ENCODE data around the gene NTM. TPM values are rescaled to one million over a fixed set of nuclear protein-coding genes. Genes with fewer than 3 reads are reported as not detected.

NTM gene
- total RNA-seq, 1 experiment from 2014 or later: not detected

DNA sequence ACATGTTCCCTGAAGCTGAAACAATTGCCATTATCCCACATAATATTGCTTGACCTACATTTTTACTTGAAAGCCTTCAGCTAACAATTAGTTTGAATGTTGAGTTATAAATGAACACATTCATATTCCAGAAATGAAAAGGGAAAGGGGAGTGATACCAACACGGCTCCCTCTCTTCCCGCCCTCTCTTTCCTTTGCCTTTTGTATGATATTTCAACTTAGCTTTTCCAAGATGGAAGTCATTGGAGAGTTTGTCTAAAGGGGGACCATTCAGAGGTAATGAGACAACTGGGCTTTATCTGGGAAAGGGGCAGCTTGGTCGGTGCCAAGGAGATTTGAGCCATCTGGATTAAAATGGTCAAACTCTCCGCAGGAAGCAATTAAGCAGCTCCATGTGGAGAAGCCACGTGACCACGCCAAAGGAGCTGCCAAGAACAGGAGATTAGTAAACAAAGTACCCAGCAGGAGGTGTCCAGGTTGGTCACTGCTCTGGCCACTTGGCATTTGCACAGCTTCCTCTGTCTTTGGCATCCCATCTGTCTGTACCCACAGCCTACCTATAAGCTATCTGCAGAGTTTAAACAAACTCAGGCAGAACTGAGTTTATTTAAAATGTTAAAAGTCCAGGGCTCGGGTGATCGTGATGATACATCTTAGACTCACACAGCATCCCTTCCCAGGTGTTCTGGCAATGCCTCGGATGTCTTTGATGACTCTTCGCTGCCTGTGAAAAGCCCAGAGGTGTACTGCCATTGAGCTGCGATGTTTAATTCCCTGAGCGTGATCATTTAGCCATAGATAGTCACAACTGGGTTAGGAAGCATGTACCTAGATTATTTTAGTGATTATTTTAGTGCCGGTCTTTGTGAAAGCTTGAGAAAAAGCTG is 735.9 kb downstream of the NTM start:
- ChIA-PET CTCF (no interaction called here), RAD21 (ENCODE audit: low non-redundant PET in 1 of 2, low total read pairs in 2 of 2, uncharacterized antibody in 2 of 2, unreplicated experiment in 2 of 2) (no interaction called here), POLR2A (no interaction called here)
- ATAC-seq: no peak
- no peaks in the 10 kb centered on the region for H4K20me1 ChIP-seq (ENCODE audit: insufficient read depth)
- TF ChIP-seq CBX3 (IDR thresholded peaks at IDR 0.05; ENCODE audit: low read depth) (no peak), ZNF274 (IDR thresholded peaks at IDR 0.05; ENCODE audit: low read depth, low read length) (no peak), SP1 (IDR thresholded peaks at IDR 0.05; ENCODE audit: low read depth) (no peak), ELF1 (IDR thresholded peaks at IDR 0.05; ENCODE audit: borderline replicate concordance, low read depth) (no peak)
- H3K9me3 ChIP-seq (ENCODE audit: control insufficient read depth in 1 of 2, insufficient read depth in 1 of 2, low read depth in 1 of 2, low read length in 2 of 2): peaks cover 0 to 6% of the 10 kb centered on the region in 2 experiments; a peak in 2 of 4 replicates
- no peak overlapping the region for H3K4me3 ChIP-seq (replicated peaks in 1 of 2; ENCODE audit: low read depth in 1 of 2, low read length in 2 of 2)
- no peak overlapping the region for H3K27ac ChIP-seq (ENCODE audit: low read depth, low read length)
- intact Hi-C loops (cut with micrococcal nuclease): no loop called here
- DNase-seq (ENCODE audit: low read depth, low spot score): no peak
- no TSS peak for BruUV-seq (replicated peaks)
- H3K79me2 ChIP-seq (ENCODE audit: insufficient read depth, low read length): no peaks in the 10 kb centered on the region
- H2AFZ ChIP-seq (ENCODE audit: low read depth, low read length, poor library complexity, severe bottlenecking): no peak overlapping the region
- H3K4me1 ChIP-seq (ENCODE audit: control insufficient read depth in 1 of 2, insufficient read depth in 2 of 2, low read length in 2 of 2): no peaks in the 10 kb centered on the region
- no peaks in the 10 kb centered on the region for H3K27me3 ChIP-seq (ENCODE audit: insufficient read depth, low read length)
- H3K9ac ChIP-seq (ENCODE audit: low read length): no peak overlapping the region
- H3K36me3 ChIP-seq (ENCODE audit: control insufficient read depth in 1 of 2, insufficient read depth in 2 of 2, low read length in 2 of 2): no peaks in the 10 kb centered on the region
- no peaks in the 10 kb centered on the region for H3K9me2 ChIP-seq (ENCODE audit: insufficient read depth)
- no peak overlapping the region for H3K4me2 ChIP-seq (ENCODE audit: low read length)

DNA sequence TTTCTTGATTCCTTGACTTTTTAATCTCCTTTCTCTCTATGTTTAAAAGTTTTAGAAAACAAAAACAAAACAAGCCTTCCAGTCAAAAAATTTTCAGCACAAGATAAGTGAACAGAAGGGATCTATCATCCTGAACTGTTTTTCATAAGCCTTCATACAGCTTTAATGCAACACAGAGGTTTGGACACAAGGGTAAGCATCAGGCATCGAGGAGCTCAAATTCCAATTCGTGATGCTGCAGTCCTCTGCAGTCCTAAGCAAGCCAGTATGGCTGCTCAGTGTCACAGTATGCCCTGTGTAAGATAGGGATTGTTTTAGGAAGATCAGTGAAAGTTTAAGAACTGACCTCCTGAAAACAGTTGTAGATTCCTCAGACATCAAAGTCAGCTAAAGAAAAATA is 740.9 kb downstream of the NTM start:
- no peaks in the 10 kb centered on the region for H4K20me1 ChIP-seq (ENCODE audit: insufficient read depth)
- H2AFZ ChIP-seq (ENCODE audit: low read depth, low read length, poor library complexity, severe bottlenecking): no peak overlapping the region
- H3K9me3 ChIP-seq (ENCODE audit: control insufficient read depth in 1 of 2, insufficient read depth in 1 of 2, low read depth in 1 of 2, low read length in 2 of 2): peaks cover 0 to 14% of the 10 kb centered on the region in 2 experiments; a peak in 2 of 4 replicates
- no TSS peak for BruUV-seq (replicated peaks)
- no peak overlapping the region for H3K4me3 ChIP-seq (replicated peaks in 1 of 2; ENCODE audit: low read depth in 1 of 2, low read length in 2 of 2)
- POLR2A ChIA-PET: no interaction called here
- no peaks in the 10 kb centered on the region for H3K4me1 ChIP-seq (ENCODE audit: control insufficient read depth in 1 of 2, insufficient read depth in 2 of 2, low read length in 2 of 2)
- ATAC-seq (no peak), DNase-seq (ENCODE audit: low read depth, low spot score) (no peak)
- no peak overlapping the region for H3K27ac ChIP-seq (ENCODE audit: low read depth, low read length)
- CTCF ChIA-PET: no interaction called here
- intact Hi-C loops (cut with micrococcal nuclease): no loop called here
- H3K9me2 ChIP-seq (ENCODE audit: insufficient read depth): no peaks in the 10 kb centered on the region
- no peaks in the 10 kb centered on the region for H3K36me3 ChIP-seq (ENCODE audit: control insufficient read depth in 1 of 2, insufficient read depth in 2 of 2, low read length in 2 of 2)
- RAD21 ChIA-PET (ENCODE audit: low non-redundant PET in 1 of 2, low total read pairs in 2 of 2, uncharacterized antibody in 2 of 2, unreplicated experiment in 2 of 2): no interaction called here
- no peak overlapping the region for H3K9ac ChIP-seq (ENCODE audit: low read length)
- no peak overlapping the region for H3K4me2 ChIP-seq (ENCODE audit: low read length)
- H3K79me2 ChIP-seq (ENCODE audit: insufficient read depth, low read length): no peaks in the 10 kb centered on the region
- no peaks in the 10 kb centered on the region for H3K27me3 ChIP-seq (ENCODE audit: insufficient read depth, low read length)
- TF ChIP-seq TCF7L2 (IDR thresholded peaks at IDR 0.05; ENCODE audit: borderline replicate concordance, extremely low read depth, insufficient read depth, insufficient read length): no peak
- no peak for TF ChIP-seq ZBTB33 (IDR thresholded peaks at IDR 0.05; ENCODE audit: extremely low read depth, insufficient replicate concordance, low read length)
- TF ChIP-seq, protein P1, sequence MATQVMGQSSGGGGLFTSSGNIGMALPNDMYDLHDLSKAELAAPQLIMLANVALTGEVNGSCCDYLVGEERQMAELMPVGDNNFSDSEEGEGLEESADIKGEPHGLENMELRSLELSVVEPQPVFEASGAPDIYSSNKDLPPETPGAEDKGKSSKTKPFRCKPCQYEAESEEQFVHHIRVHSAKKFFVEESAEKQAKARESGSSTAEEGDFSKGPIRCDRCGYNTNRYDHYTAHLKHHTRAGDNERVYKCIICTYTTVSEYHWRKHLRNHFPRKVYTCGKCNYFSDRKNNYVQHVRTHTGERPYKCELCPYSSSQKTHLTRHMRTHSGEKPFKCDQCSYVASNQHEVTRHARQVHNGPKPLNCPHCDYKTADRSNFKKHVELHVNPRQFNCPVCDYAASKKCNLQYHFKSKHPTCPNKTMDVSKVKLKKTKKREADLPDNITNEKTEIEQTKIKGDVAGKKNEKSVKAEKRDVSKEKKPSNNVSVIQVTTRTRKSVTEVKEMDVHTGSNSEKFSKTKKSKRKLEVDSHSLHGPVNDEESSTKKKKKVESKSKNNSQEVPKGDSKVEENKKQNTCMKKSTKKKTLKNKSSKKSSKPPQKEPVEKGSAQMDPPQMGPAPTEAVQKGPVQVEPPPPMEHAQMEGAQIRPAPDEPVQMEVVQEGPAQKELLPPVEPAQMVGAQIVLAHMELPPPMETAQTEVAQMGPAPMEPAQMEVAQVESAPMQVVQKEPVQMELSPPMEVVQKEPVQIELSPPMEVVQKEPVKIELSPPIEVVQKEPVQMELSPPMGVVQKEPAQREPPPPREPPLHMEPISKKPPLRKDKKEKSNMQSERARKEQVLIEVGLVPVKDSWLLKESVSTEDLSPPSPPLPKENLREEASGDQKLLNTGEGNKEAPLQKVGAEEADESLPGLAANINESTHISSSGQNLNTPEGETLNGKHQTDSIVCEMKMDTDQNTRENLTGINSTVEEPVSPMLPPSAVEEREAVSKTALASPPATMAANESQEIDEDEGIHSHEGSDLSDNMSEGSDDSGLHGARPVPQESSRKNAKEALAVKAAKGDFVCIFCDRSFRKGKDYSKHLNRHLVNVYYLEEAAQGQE (IDR thresholded peaks at IDR 0.05; ENCODE audit: low read depth): no peak
- no peak for TF ChIP-seq RAD21 (IDR thresholded peaks at IDR 0.05; ENCODE audit: low read depth)
- no peak for TF ChIP-seq ELF1 (IDR thresholded peaks at IDR 0.05; ENCODE audit: borderline replicate concordance, low read depth)
- TF ChIP-seq ZFX (IDR thresholded peaks at IDR 0.05): no peak
- no peak for TF ChIP-seq EZH2phosphoT487 (IDR thresholded peaks at IDR 0.05; ENCODE audit: borderline replicate concordance)
- no peak for TF ChIP-seq EZH2 (IDR thresholded peaks at IDR 0.05)
- TF ChIP-seq, protein P2, sequence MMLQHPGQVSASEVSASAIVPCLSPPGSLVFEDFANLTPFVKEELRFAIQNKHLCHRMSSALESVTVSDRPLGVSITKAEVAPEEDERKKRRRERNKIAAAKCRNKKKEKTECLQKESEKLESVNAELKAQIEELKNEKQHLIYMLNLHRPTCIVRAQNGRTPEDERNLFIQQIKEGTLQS (IDR thresholded peaks at IDR 0.05): no peak
- TF ChIP-seq POLR2AphosphoS5 (IDR thresholded peaks at IDR 0.05; ENCODE audit: low read depth, low read length): no peak
- TF ChIP-seq JUND (IDR thresholded peaks at IDR 0.05): no peak

Measured in HCT116 (cell line).